Heart left ventricle (tissue), 13 donors: ENCODE results near the gene FOXO1.

Experiments
- CTCF ChIP-seq, 12 donors: fragments of 200-600 bp; sonication (generic) in 4 of 12; IDR thresholded peaks; one replicate each; pipeline versions ENCODE4 v1.5.0 to v1.8.0; 2018 to 2022; ENCODE audit warnings: antibody characterized with exemption in 12 of 12, mild to moderate bottlenecking in 5 of 12
- POLR2A ChIP-seq, 2 donors: fragments of 450-650 bp; IDR thresholded peaks; one replicate each; pipeline ENCODE4 v1.6.1; 2017; ENCODE audit warnings: antibody characterized with exemption in 2 of 2, mild to moderate bottlenecking in 2 of 2, moderate library complexity in 2 of 2
- donor health status: ischemic (EF 13 %, LVEDD 7.1; RV severe dilation, severe dysfunction).
- donor health status: DM: no; HTN: yes; CAD: no.
- donor health status: DM: no; HTN: no; CAD: no.
- donor health status: ischemic (EF 25% LVEDD 6.9; RV normal size, moderate dysfunction).
- donor health status: ischemic (EF 25% LVEDD 5.7; RV mildly dilated, moderate dysfunction).
- donor health status: ischemic (EF 35%, LVEDD 5.7; RV mildly dilated, moderate dysfunction).
- donor health status: nonischemic (EF 11% LVEDD 7.7; RV severe dilation, severe dysfunction).
- donor health status: DM: yes; HTN: yes; CAD: no.
- donor health status: PGD.
- donor health status: ischemic (EF 29% LVEDD 5.4; RV normal size, mild dysfunction).
- donor health status: nonischemic (EF 23%, LVEDD 6.1; RV moderate dilation, normal function).

GRCh38 chr13:40539576-40540327, 126.7 kb downstream of the FOXO1 start:
- TF ChIP-seq CTCF (IDR thresholded peaks at IDR 0.05) (no peak), POLR2A (IDR thresholded peaks at IDR 0.05) (no peak)
